Measurements from ENCODE around the gene CHMP2A. TPM values are rescaled to one million over a fixed set of nuclear protein-coding genes. Genes with fewer than 3 reads are reported as not detected.
"Not testable (repeated sequence)": the region's sequence is repeated elsewhere in the genome, so short reads cannot be mapped to it uniquely, and the experiment has no call there.

The CHMP2A gene
- total and polyA plus RNA-seq, 4 donors: 47.4 to 143 (median 125) TPM

GRCh38 chr19:58510084-58510862, 44.6 kb downstream of the CHMP2A start:
- DNase-seq (ENCODE audit: low read depth in 4 of 6, low spot score in 6 of 6): no peak
- WGBS (ENCODE audit: insufficient coverage): 84% methylated on average over 7 of the region's 8 CpGs
- Histone ChIP-seq H3K9me3 (ENCODE audit: control insufficient read depth, insufficient read depth, low read length) (no peaks in the 10 kb centered on the region), H3K27me3 (ENCODE audit: control insufficient read depth, insufficient read depth, low read length) (no peaks in the 10 kb centered on the region), H3K4me3 (ENCODE audit: low read depth, low read length) (no peak overlapping the region), H3K4me1 (ENCODE audit: control insufficient read depth, insufficient read depth, low read length) (peaks cover 12% of the 10 kb centered on the region), H3K36me3 (ENCODE audit: control insufficient read depth, insufficient read depth, low read length) (peaks cover 47% of the 10 kb centered on the region), H3K27ac (ENCODE audit: low read depth, low read length) (no peak overlapping the region)

- H3K27me3 ChIP-seq (ENCODE audit: control insufficient read depth, insufficient read depth, low read length): no peaks in the 10 kb centered on the region
- H3K9me3 ChIP-seq (ENCODE audit: control insufficient read depth, insufficient read depth, low read length): no peaks in the 10 kb centered on the region
- H3K36me3 ChIP-seq (ENCODE audit: control insufficient read depth, insufficient read depth, low read length): peaks cover 42% of the 10 kb centered on the region
- H3K27ac ChIP-seq (ENCODE audit: low read depth, low read length): no peak overlapping the region
- H3K4me3 ChIP-seq (ENCODE audit: low read depth, low read length): no peak overlapping the region
- WGBS (ENCODE audit: insufficient coverage): 88% methylated on average over 11 of the region's 11 CpGs
- DNase-seq (ENCODE audit: low read depth in 4 of 6, low spot score in 6 of 6): no peak
- H3K4me1 ChIP-seq (ENCODE audit: control insufficient read depth, insufficient read depth, low read length): peaks cover 9% of the 10 kb centered on the region
Observed at GRCh38 chr19:58509731-58510083, 45.2 kb downstream of the CHMP2A start.

DNA sequence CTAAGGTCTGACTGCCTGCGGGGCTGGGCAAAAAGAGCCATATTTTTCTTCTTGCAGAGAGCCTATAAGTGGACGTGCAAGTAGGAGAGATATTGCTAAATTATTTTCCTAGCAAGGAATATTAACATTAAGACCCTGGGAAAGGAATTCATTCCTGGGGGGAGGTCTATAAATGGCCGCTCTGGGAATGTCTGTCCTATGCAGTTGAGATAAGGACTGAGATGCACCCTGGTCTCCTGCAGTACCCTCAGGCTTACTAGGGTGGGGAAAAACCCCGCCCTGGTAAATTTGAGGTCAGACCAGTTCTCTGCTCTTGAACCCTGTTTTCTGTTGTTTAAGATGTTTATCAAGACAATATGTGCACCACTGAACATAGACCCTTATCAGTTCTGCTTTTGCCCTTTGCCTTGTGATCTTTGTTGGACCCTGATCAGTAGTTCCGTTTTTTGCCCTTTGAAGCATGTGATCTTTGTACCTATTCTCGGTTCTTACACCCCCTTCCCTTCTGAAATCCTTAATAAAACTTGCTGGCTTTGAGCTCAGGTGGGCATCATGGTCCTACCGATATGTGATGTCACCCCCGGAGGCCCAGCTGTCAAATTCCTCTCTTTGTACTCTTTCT, 47.2 kb downstream of the CHMP2A start:
- H3K4me3 ChIP-seq (ENCODE audit: low read depth, low read length); DNase-seq (ENCODE audit: low read depth in 4 of 6, low spot score in 6 of 6): not testable (repeated sequence)
- WGBS (ENCODE audit: insufficient coverage): 78% methylated on average over 4 of the region's 8 CpGs

More for the DNA sequence above, 47.2 kb downstream of the CHMP2A start:
- H3K27me3 ChIP-seq (ENCODE audit: control insufficient read depth, insufficient read depth, low read length); H3K27ac ChIP-seq (ENCODE audit: low read depth, low read length); H3K4me1 ChIP-seq (ENCODE audit: control insufficient read depth, insufficient read depth, low read length); H3K9me3 ChIP-seq (ENCODE audit: control insufficient read depth, insufficient read depth, low read length): not testable (repeated sequence)
- H3K36me3 ChIP-seq (ENCODE audit: control insufficient read depth, insufficient read depth, low read length): peaks cover 27% of the 10 kb centered on the region

Small RNA genes within 50 kb of the gene (small RNA-seq; reads per million reads assigned to genes)
- gene MIR6807 (ENCODE audit: low replicate concordance) (0.08 reads per million), gene RN7SL525P (ENCODE audit: low replicate concordance) (not detected)

Other genes with a start within 250 kb of the CHMP2A start
- gene ERVK3-1, start 249.7 kb downstream of the CHMP2A start, total RNA-seq: 10 to 100 TPM; 33.9 to 49.3 TPM
- gene ERVK3-1, start 249.7 kb downstream of the CHMP2A start, polyA plus RNA-seq (ENCODE audit: insufficient read length in 2 of 2): 10 to 100 TPM; 65.3 to 68.5 TPM
- gene ZSCAN22, start 228.1 kb downstream of the CHMP2A start, total RNA-seq: 1 to 10 TPM; 2.3 to 3.4 TPM
- gene ZSCAN22, start 228.1 kb downstream of the CHMP2A start, polyA plus RNA-seq (ENCODE audit: insufficient read length in 2 of 2): 1 to 10 TPM; 3.1 to 3.4 TPM
- 10 to 100 TPM in 1 of 2 donors, 1 to 10 TPM in 1; 2.0 to 10.8 TPM for gene A1BG, start 201.6 kb downstream of the CHMP2A start, total RNA-seq
- gene A1BG, start 201.6 kb downstream of the CHMP2A start, polyA plus RNA-seq (ENCODE audit: insufficient read length in 2 of 2): 1 to 10 TPM; 5.0 TPM
- gene ZNF497, start 192.4 kb downstream of the CHMP2A start, total RNA-seq: 1 to 10 TPM; 3.7 to 4.9 TPM
- gene ZNF497, start 192.4 kb downstream of the CHMP2A start, polyA plus RNA-seq (ENCODE audit: insufficient read length in 2 of 2): 1 to 10 TPM; 6.9 to 9.1 TPM
- 1 to 10 TPM in 1 of 2 donors, under 1 TPM in 1; 0.99 to 2.3 TPM for gene ZNF837, start 174.1 kb downstream of the CHMP2A start, total RNA-seq
- gene ZNF837, start 174.1 kb downstream of the CHMP2A start, polyA plus RNA-seq (ENCODE audit: insufficient read length in 2 of 2): 1 to 10 TPM; 2.6 to 3.2 TPM
- 1,000 to 10,000 TPM in 1 of 2 donors, 100 to 1,000 TPM in 1; 925 to 1,177 TPM for gene RPS5, start 167.8 kb downstream of the CHMP2A start, total RNA-seq
- gene RPS5, start 167.8 kb downstream of the CHMP2A start, polyA plus RNA-seq (ENCODE audit: insufficient read length in 2 of 2): 100 to 1,000 TPM; 731 to 753 TPM
- not detected for gene RNF225, start 159.4 kb downstream of the CHMP2A start, total RNA-seq
- gene RNF225, start 159.4 kb downstream of the CHMP2A start, polyA plus RNA-seq (ENCODE audit: insufficient read length in 2 of 2): not detected
- gene ZNF584, start 146.5 kb downstream of the CHMP2A start, total RNA-seq: 10 to 100 TPM; 16.8 to 18.3 TPM
- gene ZNF584, start 146.5 kb downstream of the CHMP2A start, polyA plus RNA-seq (ENCODE audit: insufficient read length in 2 of 2): 10 to 100 TPM; 13.8 to 15.4 TPM
- gene ZNF132, start 115.0 kb downstream of the CHMP2A start, total RNA-seq: 10 to 100 TPM; 11.8 to 20.7 TPM
- 10 to 100 TPM; 11.1 to 12.4 TPM for gene ZNF132, start 115.0 kb downstream of the CHMP2A start, polyA plus RNA-seq (ENCODE audit: insufficient read length in 2 of 2)
- 10 to 100 TPM in 1 of 2 donors, 1 to 10 TPM in 1; 8.2 to 10.1 TPM for gene ZNF324B, start 103.5 kb downstream of the CHMP2A start, total RNA-seq
- gene ZNF324B, start 103.5 kb downstream of the CHMP2A start, polyA plus RNA-seq (ENCODE audit: insufficient read length in 2 of 2): 1 to 10 TPM; 7.3 to 9.8 TPM
- 10 to 100 TPM; 12.2 to 14.5 TPM for gene ZNF324, start 88.0 kb downstream of the CHMP2A start, total RNA-seq
- 10 to 100 TPM; 12.9 to 15.2 TPM for gene ZNF324, start 88.0 kb downstream of the CHMP2A start, polyA plus RNA-seq (ENCODE audit: insufficient read length in 2 of 2)
- 10 to 100 TPM in 1 of 2 donors, 1 to 10 TPM in 1; 5.8 to 19.3 TPM for gene ZNF446, start 78.8 kb downstream of the CHMP2A start, total RNA-seq
- gene ZNF446, start 78.8 kb downstream of the CHMP2A start, polyA plus RNA-seq (ENCODE audit: insufficient read length in 2 of 2): 10 to 100 TPM; 20.6 to 21.2 TPM
- 10 to 100 TPM in 1 of 2 donors, 1 to 10 TPM in 1; 9.5 to 25.5 TPM for gene SLC27A5, start 43.1 kb downstream of the CHMP2A start, total RNA-seq
- 10 to 100 TPM; 21.4 to 24.4 TPM for gene SLC27A5, start 43.1 kb downstream of the CHMP2A start, polyA plus RNA-seq (ENCODE audit: insufficient read length in 2 of 2)
- 1 to 10 TPM; 3.8 to 4.4 TPM for gene ZBTB45, start 35.3 kb downstream of the CHMP2A start, total RNA-seq
- 10 to 100 TPM; 21.0 to 22.4 TPM for gene ZBTB45, start 35.3 kb downstream of the CHMP2A start, polyA plus RNA-seq (ENCODE audit: insufficient read length in 2 of 2)
- gene TRIM28, start 11.0 kb downstream of the CHMP2A start, total RNA-seq: 100 to 1,000 TPM; 203 to 275 TPM
- gene TRIM28, start 11.0 kb downstream of the CHMP2A start, polyA plus RNA-seq (ENCODE audit: insufficient read length in 2 of 2): 100 to 1,000 TPM; 499 to 522 TPM
- 10 to 100 TPM; 49.6 to 80.3 TPM for gene UBE2M, start 3.5 kb upstream of the CHMP2A start, total RNA-seq
- gene UBE2M, start 3.5 kb upstream of the CHMP2A start, polyA plus RNA-seq (ENCODE audit: insufficient read length in 2 of 2): 100 to 1,000 TPM; 134 to 138 TPM
- gene MZF1, start 18.2 kb upstream of the CHMP2A start, total RNA-seq: 10 to 100 TPM; 10.3 to 26.5 TPM
- gene MZF1, start 18.2 kb upstream of the CHMP2A start, polyA plus RNA-seq (ENCODE audit: insufficient read length in 2 of 2): 10 to 100 TPM; 37.7 to 51.7 TPM

All from spinal cord (tissue), 10 donors.